HL-60 (cell line): ENCODE data around the gene ADAMTS12.

Source experiments
- DNase-seq, 2 experiments: peaks; one replicate each; pipeline ENCODE4 v3.0.0-alpha.2; 2010 to 2020; ENCODE audit warnings: low read depth in 1 of 2, low spot score in 1 of 2
- H3K27ac ChIP-seq: fragments of 250-450 bp; sonication (Bioruptor Pico); replicated peaks from 2 replicates; pipeline ENCODE4 v1.5.1; 2020; ENCODE audit warnings: mild to moderate bottlenecking, moderate library complexity
- H3K27me3 ChIP-seq: fragments of 250-450 bp; sonication (Bioruptor Pico); 2 replicates; pipeline ENCODE4 v1.5.1; 2021; ENCODE audit warnings: mild to moderate bottlenecking, moderate library complexity; ENCODE audit not compliant: insufficient read depth, poor library complexity, severe bottlenecking
- H3K4me3 ChIP-seq: replicated peaks from 2 replicates; pipeline ENCODE4 v1.5.1; 2011; ENCODE audit warnings: mild to moderate bottlenecking, control low read depth, low read length; ENCODE audit not compliant: insufficient read depth
- GABPA ChIP-seq: IDR thresholded peaks from 2 replicates; pipeline ENCODE4 v1.6.1; 2012; ENCODE audit warnings: low read depth
- POLR2AphosphoS5 ChIP-seq: IDR thresholded peaks from 2 replicates; pipeline ENCODE4 v1.6.1; 2012; ENCODE audit warnings: low read depth
- REST ChIP-seq: IDR thresholded peaks from 2 replicates; pipeline ENCODE4 v1.6.1; 2012; ENCODE audit warnings: low read depth; ENCODE audit not compliant: insufficient replicate concordance
- SPI1 ChIP-seq: IDR thresholded peaks from 2 replicates; pipeline ENCODE4 v1.6.1; 2012; ENCODE audit warnings: low read depth, mild to moderate bottlenecking, borderline replicate concordance
- TF ChIP-seq, protein P1 (sequence below): IDR thresholded peaks from one replicate; pipeline ENCODE4 v1.5.1; 2011; ENCODE audit warnings: low read length, control low read depth, inconsistent platforms; ENCODE audit not compliant: insufficient read depth

ADAMTS12 gene

GRCh38 chr5:33837301-33837700, 54.5 kb downstream of the ADAMTS12 start:
- no peaks in the 10 kb centered on the region for H3K27me3 ChIP-seq
- H3K4me3 ChIP-seq, result no peak overlapping the region
- H3K27ac ChIP-seq, result no peak overlapping the region
- TF ChIP-seq REST, result no peak
- no peak for DNase-seq

DNA sequence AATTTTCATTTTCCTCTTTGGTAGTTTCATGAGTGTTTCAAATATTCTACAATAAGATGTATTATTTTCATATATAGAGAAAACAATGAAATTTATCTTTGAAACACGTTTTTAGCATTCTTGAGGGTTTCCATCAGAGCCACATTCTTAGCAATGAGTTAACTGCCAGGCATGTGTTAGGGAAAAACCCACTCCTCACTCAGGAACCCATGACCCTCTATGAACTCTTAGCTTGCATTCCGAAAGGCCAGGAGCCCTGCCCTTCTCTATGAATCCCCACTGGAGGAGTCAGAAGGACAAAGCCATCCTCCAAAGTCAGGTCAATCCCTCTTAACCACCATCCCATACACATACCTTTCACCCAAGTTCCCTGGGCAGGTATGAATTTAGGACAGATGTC, 57.5 kb downstream of the ADAMTS12 start:
- DNase-seq, result no peak
- no peak for TF ChIP-seq GABPA
- TF ChIP-seq REST, result no peak
- TF ChIP-seq, protein P1, sequence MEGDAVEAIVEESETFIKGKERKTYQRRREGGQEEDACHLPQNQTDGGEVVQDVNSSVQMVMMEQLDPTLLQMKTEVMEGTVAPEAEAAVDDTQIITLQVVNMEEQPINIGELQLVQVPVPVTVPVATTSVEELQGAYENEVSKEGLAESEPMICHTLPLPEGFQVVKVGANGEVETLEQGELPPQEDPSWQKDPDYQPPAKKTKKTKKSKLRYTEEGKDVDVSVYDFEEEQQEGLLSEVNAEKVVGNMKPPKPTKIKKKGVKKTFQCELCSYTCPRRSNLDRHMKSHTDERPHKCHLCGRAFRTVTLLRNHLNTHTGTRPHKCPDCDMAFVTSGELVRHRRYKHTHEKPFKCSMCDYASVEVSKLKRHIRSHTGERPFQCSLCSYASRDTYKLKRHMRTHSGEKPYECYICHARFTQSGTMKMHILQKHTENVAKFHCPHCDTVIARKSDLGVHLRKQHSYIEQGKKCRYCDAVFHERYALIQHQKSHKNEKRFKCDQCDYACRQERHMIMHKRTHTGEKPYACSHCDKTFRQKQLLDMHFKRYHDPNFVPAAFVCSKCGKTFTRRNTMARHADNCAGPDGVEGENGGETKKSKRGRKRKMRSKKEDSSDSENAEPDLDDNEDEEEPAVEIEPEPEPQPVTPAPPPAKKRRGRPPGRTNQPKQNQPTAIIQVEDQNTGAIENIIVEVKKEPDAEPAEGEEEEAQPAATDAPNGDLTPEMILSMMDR, result no peak
- no peak for TF ChIP-seq SPI1
- no peak for TF ChIP-seq POLR2AphosphoS5
- Histone ChIP-seq H3K27me3 (no peaks in the 10 kb centered on the region), H3K4me3 (no peak overlapping the region), H3K27ac (no peak overlapping the region)

- no peak for DNase-seq
- H3K27me3 ChIP-seq, result no peaks in the 10 kb centered on the region
- H3K4me3 ChIP-seq, result no peak overlapping the region
- no peak overlapping the region for H3K27ac ChIP-seq
- no peak for TF ChIP-seq REST
- TF ChIP-seq POLR2AphosphoS5, result no peak
- TF ChIP-seq SPI1, result no peak
- TF ChIP-seq GABPA, result no peak
- TF ChIP-seq, protein P1, result no peak
Measured at GRCh38 chr5:33833237-33833575, 58.6 kb downstream of the ADAMTS12 start.
